SK-N-SH (cell line): Measurements from ENCODE around the gene IL15RA. TPM values are rescaled to one million over a fixed set of nuclear protein-coding genes. Genes with fewer than 3 reads are reported as not detected.

Experiments used
- CTCF ChIA-PET: fragments of 300-600, 350-600 bp; formaldehyde crosslinking; extraction: SDS; loops from one replicate; lab custom pipeline; 2021; lab: Yijun Ruan, JAX
- POLR2A ChIA-PET: fragments of 350-600 bp; sonication (Branson Sonifier 250); formaldehyde crosslinking; extraction: SDS; loops from one replicate; lab custom pipeline; 2020; ENCODE audit warnings: antibody characterized with exemption, inconsistent platforms; lab: Yijun Ruan, JAX
- DNase-seq: peaks from one replicate; pipeline ENCODE4 v3.0.0; 2012
- H2AFZ ChIP-seq: fragments of 200-600 bp; sonication (generic); 2 replicates; pipeline ENCODE4 v1.8.1; 2016; ENCODE audit warnings: antibody characterized with exemption, mild to moderate bottlenecking, low read depth
- H3F3A ChIP-seq: fragments of 200-600 bp; sonication (generic); replicated peaks from 2 replicates; pipeline ENCODE3; 2016; ENCODE audit warnings: antibody characterized with exemption, mild to moderate bottlenecking; ENCODE audit not compliant: insufficient read depth
- H3K27ac ChIP-seq, 2 experiments: fragments of 200-500 bp in 1 of 2; fragments of 200-600 bp in 1 of 2; sonication (Bioruptor generic) in 1 of 2; sonication (generic), shearing (Covaris generic) in 1 of 2; 2 replicates each; pipeline versions ENCODE4 v1.5.1 to v1.6.1; 2014 to 2016; ENCODE audit warnings: low read depth in 2 of 2, inconsistent platforms in 1 of 2, low read length in 1 of 2, mild to moderate bottlenecking in 1 of 2, mixed read lengths in 1 of 2
- H3K27me3 ChIP-seq: fragments of 200-600 bp; sonication (generic), shearing (Covaris generic); 2 replicates; pipeline ENCODE4 v1.6.1; 2016; ENCODE audit warnings: mixed run types; ENCODE audit not compliant: insufficient read depth
- H3K36me3 ChIP-seq, 2 experiments: fragments of 200-500 bp in 1 of 2; fragments of 200-600 bp in 1 of 2; sonication (Bioruptor generic) in 1 of 2; sonication (generic) in 1 of 2; replicated peaks in 1 of 2; 2 replicates each; pipeline versions ENCODE3 to v1.5.1; 2014 to 2016; ENCODE audit warnings: low read length in 1 of 2, mild to moderate bottlenecking in 1 of 2; ENCODE audit not compliant: insufficient read depth in 2 of 2, control insufficient read depth in 1 of 2
- H3K4me1 ChIP-seq, 2 experiments: fragments of 200-500 bp in 1 of 2; fragments of 200-600 bp in 1 of 2; sonication (Bioruptor generic) in 1 of 2; sonication (generic), shearing (Covaris generic) in 1 of 2; 2 replicates each; pipeline versions ENCODE4 v1.5.1 to v1.6.1; 2014 to 2016; ENCODE audit warnings: low read depth in 1 of 2, low read length in 1 of 2, mixed run types in 1 of 2; ENCODE audit not compliant: insufficient read depth in 2 of 2, control insufficient read depth in 1 of 2
- H3K4me2 ChIP-seq: fragments of 200-600 bp; sonication (generic), shearing (Covaris generic); 2 replicates; pipeline ENCODE4 v1.6.1; 2017; ENCODE audit warnings: mixed run types
- H3K4me3 ChIP-seq, 2 experiments: fragments of 200-500 bp in 1 of 2; fragments of 200-600 bp in 1 of 2; sonication (Bioruptor generic) in 1 of 2; sonication (generic), shearing (Covaris generic) in 1 of 2; 2 replicates each; pipeline versions ENCODE4 v1.5.1 to v1.8.1; 2014 to 2016; ENCODE audit warnings: low read depth in 2 of 2, inconsistent platforms in 1 of 2, low read length in 1 of 2, mild to moderate bottlenecking in 1 of 2, mixed read lengths in 1 of 2, moderate library complexity in 1 of 2
- H3K79me2 ChIP-seq: fragments of 200-600 bp; sonication (generic); 2 replicates; pipeline ENCODE4 v1.8.1; 2017; ENCODE audit warnings: mild to moderate bottlenecking; ENCODE audit not compliant: insufficient read depth
- H3K9ac ChIP-seq: fragments of 200-600 bp; sonication (generic); 2 replicates; pipeline ENCODE4 v1.6.1; 2017; ENCODE audit warnings: mixed run types
- H3K9me2 ChIP-seq: fragments of 200-600 bp; sonication (generic); 2 replicates; pipeline ENCODE4 v1.6.1; 2017; ENCODE audit warnings: mixed run types
- H3K9me3 ChIP-seq: fragments of 200-600 bp; sonication (generic); 2 replicates; pipeline ENCODE4 v1.6.1; 2017; ENCODE audit warnings: mixed run types, mild to moderate bottlenecking, moderate library complexity
- H4K20me1 ChIP-seq: fragments of 200-600 bp; sonication (generic); 2 replicates; pipeline ENCODE4 v1.6.1; 2017; ENCODE audit warnings: mild to moderate bottlenecking, mixed run types; ENCODE audit not compliant: insufficient read depth
- CHD2 ChIP-seq: fragments of 150-350 bp; IDR thresholded peaks from 2 replicates; pipeline ENCODE4 v1.6.1; 2018; ENCODE audit warnings: low read length; ENCODE audit not compliant: partially characterized antibody
- EZH2phosphoT487 ChIP-seq: fragments of 200-600 bp; sonication (generic); IDR thresholded peaks from 2 replicates; pipeline ENCODE4 v1.6.1; 2017; ENCODE audit warnings: low read depth, mixed run types, mild to moderate bottlenecking, antibody characterized with exemption, moderate library complexity, borderline replicate concordance
- FOSL2 ChIP-seq: IDR thresholded peaks from 2 replicates; pipeline ENCODE4 v1.4.0; 2012; ENCODE audit warnings: low read depth, mild to moderate bottlenecking, moderate library complexity, borderline replicate concordance
- FOXJ3 ChIP-seq: sonication (generic); formaldehyde crosslinking; IDR thresholded peaks from 2 replicates; pipeline ENCODE4 v1.5.1; 2020; ENCODE audit warnings: mild to moderate bottlenecking, missing genetic modification reagents
- GABPA ChIP-seq: IDR thresholded peaks from 2 replicates; pipeline ENCODE4 v1.4.0; 2012; ENCODE audit warnings: low read depth, mild to moderate bottlenecking
- IRF3 ChIP-seq: fragments of 150-350 bp; IDR thresholded peaks from 2 replicates; pipeline ENCODE4 v1.6.1; 2016; ENCODE audit warnings: mild to moderate bottlenecking, low read depth, low read length
- MEF2A ChIP-seq: IDR thresholded peaks from 2 replicates; pipeline ENCODE4 v1.4.0; 2012; ENCODE audit warnings: low read depth, borderline replicate concordance
- MXI1 ChIP-seq: IDR thresholded peaks from 2 replicates; pipeline ENCODE4 v1.6.1; 2012; ENCODE audit warnings: mild to moderate bottlenecking, low read depth, low read length, improper control_type of control experiment
- NRF1 ChIP-seq: IDR thresholded peaks from 2 replicates; pipeline ENCODE4 v1.6.1; 2012; ENCODE audit warnings: low read depth, mild to moderate bottlenecking, low read length
- REST ChIP-seq: IDR thresholded peaks from 2 replicates; pipeline ENCODE4 v1.6.1; 2012; ENCODE audit warnings: mild to moderate bottlenecking, low read depth, low read length, moderate library complexity
- RFX5 ChIP-seq: IDR thresholded peaks from 2 replicates; pipeline ENCODE4 v1.6.1; 2012; ENCODE audit warnings: mild to moderate bottlenecking, improper control_type of control experiment, low read length
- TCF12 ChIP-seq: IDR thresholded peaks from 2 replicates; pipeline ENCODE4 v1.4.0; 2012
- ZBTB33 ChIP-seq: IDR thresholded peaks from 2 replicates; pipeline ENCODE4 v1.4.0; 2012; ENCODE audit warnings: low read depth, borderline replicate concordance
- WGBS: methylation state at CpG from one replicate; pipeline ENCODE4 v1.1.6; 2017; ENCODE audit warnings: low lambda C conversion rate; 5-methylcytosine and 5-hydroxymethylcytosine counted together
- polyA plus RNA-seq, 3 experiments: library from polyadenylated mRNA; depleted of rRNA; stranded (reverse); fragments of >200 nt; gene quantifications; 2 replicates each; pipeline ENCODE4 v1.2.3, GENCODE V29; 2012

The IL15RA gene
- polyA plus RNA-seq, 1 of the 3 experiments (the other 2 are of a cell fraction) = 2.1 TPM

GRCh38 chr10:5973069-5973468, 4.3 kb downstream of the IL15RA start (continued):
- no peak for TF ChIP-seq CHD2

GRCh38 chr10:5971886-5972285, 5.5 kb downstream of the IL15RA start:
- Histone ChIP-seq H3K27ac (no peak overlapping the region), H3K79me2 (no peaks in the 10 kb centered on the region), H4K20me1 (no peaks in the 10 kb centered on the region), H3K4me3 (no peak overlapping the region), H3K4me2 (no peak overlapping the region), H3F3A (no peaks in the 10 kb centered on the region), H3K36me3 (no peaks in the 10 kb centered on the region), H3K4me1 (no peaks in the 10 kb centered on the region; a peak in 1 of 4 replicates), H3K27me3 (no peaks in the 10 kb centered on the region), H3K9me2 (no peaks in the 10 kb centered on the region), H3K9ac (no peak overlapping the region), H3K9me3 (no peaks in the 10 kb centered on the region), H2AFZ (no peak overlapping the region)
- no peak for TF ChIP-seq MEF2A
- no peak for TF ChIP-seq IRF3
- no peak for TF ChIP-seq REST
- no peak for TF ChIP-seq FOSL2
- no peak for TF ChIP-seq TCF12
- no peak for TF ChIP-seq GABPA
- TF ChIP-seq NRF1 = no peak
- no peak for TF ChIP-seq MXI1
- no peak for TF ChIP-seq EZH2phosphoT487
- TF ChIP-seq FOXJ3 = no peak
- no peak for TF ChIP-seq RFX5
- no peak for TF ChIP-seq CHD2
- no peak for TF ChIP-seq ZBTB33
- WGBS = 56% methylated on average over 4 of the region's 4 CpGs
- ChIA-PET POLR2A (no interaction called here), CTCF (interaction anchor here (1.2 kb wide), 1 partner anchor 430 kb away, joined by 3 read pairs; no protein-coding TSS in a partner anchor)
- DNase-seq = no peak
